HL-60 (cell line): ENCODE data around the gene RAD9B.

ENCODE experiments used
- CTCF ChIP-seq: IDR thresholded peaks from one replicate; pipeline ENCODE4 v1.5.1; 2011; ENCODE audit warnings: low read length, control low read depth, inconsistent platforms; ENCODE audit not compliant: insufficient read depth
- GABPA ChIP-seq: IDR thresholded peaks from 2 replicates; pipeline ENCODE4 v1.6.1; 2012; ENCODE audit warnings: low read depth

- TF ChIP-seq CTCF, result no peak
- no peak for TF ChIP-seq GABPA
These were observed 26.2 kb downstream of the RAD9B start for GRCh38 chr12:110528277-110528839.
